H1 (cell line): ENCODE measurements around the gene PRKN. TPM values are rescaled to one million over a fixed set of nuclear protein-coding genes. Genes with fewer than 3 reads are reported as not detected.

Source experiments
- TAF7 ChIP-seq: optimal IDR thresholded peaks from 2 replicates; pipeline ENCODE3; 2011; ENCODE audit warnings: low read depth, mild to moderate bottlenecking, inconsistent platforms, low read length, moderate library complexity, borderline replicate concordance
- polyA plus RNA-seq, 7 experiments: library from polyadenylated mRNA; depleted of rRNA in 3 of 7; stranded (reverse) in 5 of 7; unstranded in 2 of 7; fragments of >200 nt in 5 of 7; fragments of 200-250 nt in 2 of 7; gene quantifications; 1 replicate in 5 of 7; 2 replicates in 1 of 7; 4 replicates in 1 of 7; pipeline versions ENCODE4 v1.2.1 to v1.2.3, GENCODE V29; 2011 to 2013; ENCODE audit warnings: missing spikeins in 2 of 7, mixed read lengths in 2 of 7
- total RNA-seq: library from RNA; stranded (reverse); fragmentation: NEBNext Ultra II Directional; extraction: Animal tissue kit (Norgen Biotek cat#: 25700); gene quantifications from 2 replicates; pipeline ENCODE4 v1.2.1, GENCODE V29; 2021

Gene PRKN
- total and polyA plus RNA-seq, 2 of the 8 experiments (the other 6 are each of a cell fraction or from before 2014, with no cell fraction given): 0.13 to 0.29 TPM

GRCh38 chr6:162727322-162728182, at the start of gene PRKN, which contains the start of gene PACRG (continued):
- no peak for TF ChIP-seq TAF7
